Measurements from ENCODE around the gene RBM48. TPM values are rescaled to one million over a fixed set of nuclear protein-coding genes. Genes with fewer than 3 reads are reported as not detected.

Gene RBM48
- total and polyA plus RNA-seq, 2 of the 13 experiments (the other 11 are each of a cell fraction or from before 2014, with no cell fraction given): 7.2 to 12.2 TPM

DNA sequence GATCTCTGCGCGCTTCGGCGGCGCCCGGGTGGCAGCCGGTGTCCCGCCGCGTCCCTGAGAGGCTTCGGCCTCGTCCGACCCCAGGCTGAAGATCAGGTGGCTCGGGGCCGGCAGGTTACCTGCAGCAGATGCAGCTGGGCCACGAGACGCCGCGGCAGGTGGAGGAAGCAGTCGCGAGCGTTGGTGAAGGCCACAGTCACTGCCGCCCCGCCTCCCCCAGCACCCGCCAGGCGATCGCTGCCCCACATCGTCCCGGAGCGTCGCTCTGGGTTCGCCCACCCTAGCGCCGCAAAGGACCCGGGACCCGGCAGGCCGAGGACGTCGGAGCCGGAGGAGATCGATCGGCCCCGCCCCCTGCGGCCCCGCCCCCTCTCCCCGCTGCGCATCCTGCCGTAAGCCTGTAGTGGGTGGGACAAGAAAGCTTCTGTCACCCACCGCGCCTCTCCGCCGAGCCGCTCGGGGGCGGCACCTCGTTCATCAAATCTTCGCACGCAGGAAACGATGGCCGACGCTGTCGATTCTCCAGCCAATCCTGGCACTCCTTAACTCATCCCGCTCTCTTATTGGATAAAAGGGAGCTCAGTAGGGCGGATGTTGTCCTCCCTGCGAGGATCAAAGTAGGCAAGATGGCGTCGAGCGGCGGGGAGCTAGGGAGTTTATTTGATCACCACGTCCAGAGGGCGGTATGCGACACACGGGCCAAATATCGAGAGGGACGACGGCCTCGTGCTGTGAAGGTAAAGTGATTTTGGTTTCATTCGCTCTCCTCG, at the start of gene RBM48, which contains the start of gene PEX1 (continued):
- TF ChIP-seq ZNF772 (CRISPR knock-in tag; IDR thresholded peaks at IDR 0.05) (peak; percentile 79), SETDB1 (CRISPR knock-in tag; IDR thresholded peaks at IDR 0.05; ENCODE audit: borderline replicate concordance) (no peak), CBX2 (IDR thresholded peaks at IDR 0.05; ENCODE audit: low read depth, low read length) (no peak), CBX2 (CRISPR knock-in tag; IDR thresholded peaks at IDR 0.05; ENCODE audit: low read depth) (no peak), MTF2 (CRISPR knock-in tag; IDR thresholded peaks at IDR 0.05; ENCODE audit: borderline replicate concordance) (no peak; the same call in 1 of the 2 replicates), POLR2AphosphoS2 (IDR thresholded peaks at IDR 0.05; ENCODE audit: low read depth, low read length) (no peak), ZNF430 (CRISPR knock-in tag; IDR thresholded peaks at IDR 0.05) (no peak), ATF1 (CRISPR knock-in tag; IDR thresholded peaks at IDR 0.05) (peak; percentile 93), ZNF225 (CRISPR knock-in tag; IDR thresholded peaks at IDR 0.05) (no peak), ELK4 (CRISPR knock-in tag; IDR thresholded peaks at IDR 0.05; ENCODE audit: borderline replicate concordance) (no peak), PRDM10 (CRISPR knock-in tag; IDR thresholded peaks at IDR 0.05; ENCODE audit: low read depth) (no peak), TEF (CRISPR knock-in tag; IDR thresholded peaks at IDR 0.05) (no peak), IRX3 (CRISPR knock-in tag; IDR thresholded peaks at IDR 0.05; ENCODE audit: borderline replicate concordance, low read depth) (no peak), ZNF431 (CRISPR knock-in tag; IDR thresholded peaks at IDR 0.05; ENCODE audit: borderline replicate concordance, low read depth) (no peak), HOXA7 (CRISPR knock-in tag; IDR thresholded peaks at IDR 0.05) (no peak), TRIM24 (CRISPR knock-in tag; IDR thresholded peaks at IDR 0.05) (no peak)
- TF ChIP-seq, protein P1, sequence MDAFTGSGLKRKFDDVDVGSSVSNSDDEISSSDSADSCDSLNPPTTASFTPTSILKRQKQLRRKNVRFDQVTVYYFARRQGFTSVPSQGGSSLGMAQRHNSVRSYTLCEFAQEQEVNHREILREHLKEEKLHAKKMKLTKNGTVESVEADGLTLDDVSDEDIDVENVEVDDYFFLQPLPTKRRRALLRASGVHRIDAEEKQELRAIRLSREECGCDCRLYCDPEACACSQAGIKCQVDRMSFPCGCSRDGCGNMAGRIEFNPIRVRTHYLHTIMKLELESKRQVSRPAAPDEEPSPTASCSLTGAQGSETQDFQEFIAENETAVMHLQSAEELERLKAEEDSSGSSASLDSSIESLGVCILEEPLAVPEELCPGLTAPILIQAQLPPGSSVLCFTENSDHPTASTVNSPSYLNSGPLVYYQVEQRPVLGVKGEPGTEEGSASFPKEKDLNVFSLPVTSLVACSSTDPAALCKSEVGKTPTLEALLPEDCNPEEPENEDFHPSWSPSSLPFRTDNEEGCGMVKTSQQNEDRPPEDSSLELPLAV (CRISPR knock-in tag; conservative IDR thresholded peaks at IDR 0.05; ENCODE audit: low read depth): no peak
- TF ChIP-seq, protein P2, sequence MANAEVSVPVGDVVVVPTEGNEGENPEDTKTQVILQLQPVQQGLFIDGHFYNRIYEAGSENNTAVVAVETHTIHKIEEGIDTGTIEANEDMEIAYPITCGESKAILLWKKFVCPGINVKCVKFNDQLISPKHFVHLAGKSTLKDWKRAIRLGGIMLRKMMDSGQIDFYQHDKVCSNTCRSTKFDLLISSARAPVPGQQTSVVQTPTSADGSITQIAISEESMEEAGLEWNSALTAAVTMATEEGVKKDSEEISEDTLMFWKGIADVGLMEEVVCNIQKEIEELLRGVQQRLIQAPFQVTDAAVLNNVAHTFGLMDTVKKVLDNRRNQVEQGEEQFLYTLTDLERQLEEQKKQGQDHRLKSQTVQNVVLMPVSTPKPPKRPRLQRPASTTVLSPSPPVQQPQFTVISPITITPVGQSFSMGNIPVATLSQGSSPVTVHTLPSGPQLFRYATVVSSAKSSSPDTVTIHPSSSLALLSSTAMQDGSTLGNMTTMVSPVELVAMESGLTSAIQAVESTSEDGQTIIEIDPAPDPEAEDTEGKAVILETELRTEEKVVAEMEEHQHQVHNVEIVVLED (CRISPR knock-in tag; IDR thresholded peaks at IDR 0.05; ENCODE audit: borderline replicate concordance): peak; percentile 91
